ENCODE results near the gene TTLL3.

The TTLL3 gene

GRCh38 chr3:9781551-9781950, 28.5 kb upstream of the TTLL3 start:
- DNase-seq, result no peak

- no peak for DNase-seq
Measured at GRCh38 chr3:9781978-9782603, 28.0 kb upstream of the TTLL3 start.

- DNase-seq, result no peak
Measured at GRCh38 chr3:9782770-9783169, 27.3 kb upstream of the TTLL3 start.

GRCh38 chr3:9783954-9784353, 26.1 kb upstream of the TTLL3 start:
- no peak for DNase-seq

- DNase-seq, result no peak
Measured at GRCh38 chr3:9784965-9785364, 25.1 kb upstream of the TTLL3 start.

- DNase-seq, result no peak
Measured at GRCh38 chr3:9785602-9786001, 24.5 kb upstream of the TTLL3 start.

GRCh38 chr3:9786209-9786739, 23.8 kb upstream of the TTLL3 start:
- no peak for DNase-seq

- no peak for DNase-seq
Measured at GRCh38 chr3:9786825-9787669, 23.0 kb upstream of the TTLL3 start.

GRCh38 chr3:9787714-9788113, 22.3 kb upstream of the TTLL3 start:
- no peak for DNase-seq

GRCh38 chr3:9791127-9791526, 18.9 kb upstream of the TTLL3 start:
- DNase-seq, result no peak

GRCh38 chr3:9791790-9792404, 18.2 kb upstream of the TTLL3 start:
- DNase-seq, result no peak

GRCh38 chr3:9792405-9793160, 17.5 kb upstream of the TTLL3 start, which contains the start of the genes ARPC4 and TADA3:
Gene ARPC4 (plus strand): TSS chr3:9793082. CDS start chr3:9793122, 40 bp downstream.
Gene TADA3 (minus strand): TSS chr3:9792473. CDS start chr3:9791466, 1,007 bp downstream.
- DNase-seq, result peak; percentile 95

GRCh38 chr3:9793161-9793781, 16.8 kb upstream of the TTLL3 start:
- DNase-seq, result no peak

GRCh38 chr3:9794400-9794799, 15.7 kb upstream of the TTLL3 start:
- DNase-seq, result no peak

- no peak for DNase-seq
Measured at GRCh38 chr3:9795207-9795606, 14.9 kb upstream of the TTLL3 start.

- DNase-seq, result no peak
Measured at GRCh38 chr3:9797196-9797945, 12.7 kb upstream of the TTLL3 start.

- DNase-seq, result no peak
Measured at GRCh38 chr3:9800529-9800928, 9.5 kb upstream of the TTLL3 start.

GRCh38 chr3:9803494-9803893, 6.6 kb upstream of the TTLL3 start:
- no peak for DNase-seq

- no peak for DNase-seq
Measured at GRCh38 chr3:9804996-9805395, 5.1 kb upstream of the TTLL3 start.

GRCh38 chr3:9806137-9806536, 3.9 kb upstream of the TTLL3 start:
- no peak for DNase-seq
